Measurements from ENCODE around the gene BEAN1. TPM values are rescaled to one million over a fixed set of nuclear protein-coding genes. Genes with fewer than 3 reads are reported as not detected.

Gene BEAN1
- total RNA-seq, 1 donor from 2014 or later = not detected

GRCh38 chr16:66508914-66509496, 81.9 kb downstream of the BEAN1 start:
- Mint-ChIP-seq H3K36me3 (ENCODE audit: insufficient read depth) (peaks cover 13% of the 10 kb centered on the region), H3K4me1 (ENCODE audit: low read depth) (peaks cover 5% of the 10 kb centered on the region), H3K4me3 (ENCODE audit: low read depth) (no peak overlapping the region), H3K27ac (no peak overlapping the region), H3K9me3 (ENCODE audit: low read depth) (no peaks in the 10 kb centered on the region), H3K27me3 (no peaks in the 10 kb centered on the region)
- no peak for DNase-seq (ENCODE audit: low spot score, unreplicated experiment)
- no peak for TF ChIP-seq CTCF (IDR thresholded peaks at IDR 0.05; ENCODE audit: unreplicated experiment)

GRCh38 chr16:66509576-66509975, 82.5 kb downstream of the BEAN1 start:
- Mint-ChIP-seq H3K36me3 (ENCODE audit: insufficient read depth) (peaks cover 16% of the 10 kb centered on the region), H3K27ac (no peak overlapping the region), H3K4me3 (ENCODE audit: low read depth) (no peak overlapping the region), H3K9me3 (ENCODE audit: low read depth) (no peaks in the 10 kb centered on the region), H3K4me1 (ENCODE audit: low read depth) (peaks cover 5% of the 10 kb centered on the region), H3K27me3 (no peaks in the 10 kb centered on the region)
- TF ChIP-seq CTCF (IDR thresholded peaks at IDR 0.05; ENCODE audit: unreplicated experiment) = no peak
- DNase-seq (ENCODE audit: low spot score, unreplicated experiment) = no peak

- no peak for TF ChIP-seq CTCF (IDR thresholded peaks at IDR 0.05; ENCODE audit: unreplicated experiment)
- Mint-ChIP-seq H3K27ac (no peak overlapping the region), H3K4me1 (ENCODE audit: low read depth) (peaks cover 11% of the 10 kb centered on the region), H3K27me3 (no peaks in the 10 kb centered on the region), H3K9me3 (ENCODE audit: low read depth) (no peaks in the 10 kb centered on the region), H3K36me3 (ENCODE audit: insufficient read depth) (peaks cover 19% of the 10 kb centered on the region), H3K4me3 (ENCODE audit: low read depth) (no peak overlapping the region)
- DNase-seq (ENCODE audit: low spot score, unreplicated experiment) = no peak
Measured at GRCh38 chr16:66510298-66510697, 83.2 kb downstream of the BEAN1 start.

- Mint-ChIP-seq H3K27ac (no peak overlapping the region), H3K27me3 (no peaks in the 10 kb centered on the region), H3K9me3 (ENCODE audit: low read depth) (no peaks in the 10 kb centered on the region), H3K4me3 (ENCODE audit: low read depth) (no peak overlapping the region), H3K4me1 (ENCODE audit: low read depth) (peaks cover 14% of the 10 kb centered on the region), H3K36me3 (ENCODE audit: insufficient read depth) (peaks cover 19% of the 10 kb centered on the region)
- TF ChIP-seq CTCF (IDR thresholded peaks at IDR 0.05; ENCODE audit: unreplicated experiment) = no peak
- no peak for DNase-seq (ENCODE audit: low spot score, unreplicated experiment)
Measured at GRCh38 chr16:66510711-66511601, 83.9 kb downstream of the BEAN1 start.

- Mint-ChIP-seq H3K27ac (no peak overlapping the region), H3K36me3 (ENCODE audit: insufficient read depth) (peaks cover 19% of the 10 kb centered on the region), H3K9me3 (ENCODE audit: low read depth) (no peaks in the 10 kb centered on the region)
Measured at GRCh38 chr16:66511602-66512271, 84.6 kb downstream of the BEAN1 start.

More at GRCh38 chr16:66511602-66512271, 84.6 kb downstream of the BEAN1 start:
- H3K4me3 Mint-ChIP-seq (ENCODE audit: low read depth) = no peak overlapping the region
- TF ChIP-seq CTCF (IDR thresholded peaks at IDR 0.05; ENCODE audit: unreplicated experiment) = no peak
- DNase-seq (ENCODE audit: low spot score, unreplicated experiment) = no peak
- peaks cover 18% of the 10 kb centered on the region for H3K4me1 Mint-ChIP-seq (ENCODE audit: low read depth)
- H3K27me3 Mint-ChIP-seq = no peaks in the 10 kb centered on the region
